KMS-11 (cell line): ENCODE results near the gene CDH19.

Experiments
- H2AFZ ChIP-seq: fragments of 200-600 bp; sonication (generic); 2 replicates; pipeline ENCODE4 v1.6.1; 2016; ENCODE audit warnings: antibody characterized with exemption, mixed run types, low read depth
- H3K27ac ChIP-seq: fragments of 200-600 bp; sonication (generic); 2 replicates; pipeline ENCODE4 v1.6.1; 2016; ENCODE audit warnings: mild to moderate bottlenecking, mixed run types
- H3K27me3 ChIP-seq: fragments of 200-600 bp; sonication (generic); 2 replicates; pipeline ENCODE4 v1.6.1; 2017; ENCODE audit warnings: mild to moderate bottlenecking, low read depth, mixed run types, moderate library complexity; ENCODE audit not compliant: insufficient read depth
- H3K36me3 ChIP-seq: fragments of 200-600 bp; sonication (generic); 2 replicates; pipeline ENCODE4 v1.6.1; 2017; ENCODE audit warnings: mild to moderate bottlenecking, mixed run types; ENCODE audit not compliant: insufficient read depth
- H3K4me1 ChIP-seq: fragments of 200-600 bp; sonication (generic); 2 replicates; pipeline ENCODE4 v1.6.1; 2016; ENCODE audit warnings: mild to moderate bottlenecking, low read depth, mixed run types; ENCODE audit not compliant: poor library complexity, severe bottlenecking
- H3K4me2 ChIP-seq: fragments of 200-600 bp; sonication (generic); 2 replicates; pipeline ENCODE4 v1.7.0; 2016; ENCODE audit warnings: mild to moderate bottlenecking, mixed run types
- H3K4me3 ChIP-seq: fragments of 200-600 bp; sonication (generic); IDR thresholded peaks from 2 replicates; pipeline ENCODE4 v1.6.1; 2017; ENCODE audit warnings: low read depth, low read length, mixed read lengths; ENCODE audit not compliant: insufficient read depth
- H3K79me2 ChIP-seq: fragments of 200-600 bp; sonication (generic); 2 replicates; pipeline ENCODE4 v1.6.1; 2016; ENCODE audit warnings: low read depth, mixed run types; ENCODE audit not compliant: insufficient read depth
- H3K9ac ChIP-seq: fragments of 200-600 bp; sonication (generic); 2 replicates; pipeline ENCODE4 v1.6.1; 2016; ENCODE audit warnings: mild to moderate bottlenecking, mixed run types
- H4K20me1 ChIP-seq: fragments of 200-600 bp; sonication (generic); 2 replicates; pipeline ENCODE4 v1.6.1; 2016; ENCODE audit warnings: mild to moderate bottlenecking, mixed run types; ENCODE audit not compliant: insufficient read depth
- CTCF ChIP-seq: fragments of 200-600 bp; sonication (generic); conservative IDR thresholded peaks from 2 replicates; pipeline ENCODE4 v1.6.1; 2017; ENCODE audit warnings: low read depth, mild to moderate bottlenecking, antibody characterized with exemption, low read length, moderate library complexity, mixed read lengths

The CDH19 gene

GRCh38 chr18:66641056-66641455 lies 37.2 kb upstream of the CDH19 start:
- Histone ChIP-seq H3K79me2 (no peaks in the 10 kb centered on the region), H3K4me2 (no peak overlapping the region), H3K9ac (no peak overlapping the region), H3K27ac (no peak overlapping the region), H2AFZ (no peak overlapping the region), H3K4me3 (no peak overlapping the region), H3K4me1 (no peaks in the 10 kb centered on the region), H4K20me1 (no peaks in the 10 kb centered on the region), H3K27me3 (no peaks in the 10 kb centered on the region), H3K36me3 (no peaks in the 10 kb centered on the region)
- TF ChIP-seq CTCF: no peak

GRCh38 chr18:66640431-66640830 lies 36.5 kb upstream of the CDH19 start:
- H3K27ac ChIP-seq: no peak overlapping the region
- H3K36me3 ChIP-seq: no peaks in the 10 kb centered on the region
- no peaks in the 10 kb centered on the region for H4K20me1 ChIP-seq
- H3K4me1 ChIP-seq: no peaks in the 10 kb centered on the region
- no peak for TF ChIP-seq CTCF
- H2AFZ ChIP-seq: no peak overlapping the region
- H3K27me3 ChIP-seq: no peaks in the 10 kb centered on the region
- H3K79me2 ChIP-seq: no peaks in the 10 kb centered on the region
- no peak overlapping the region for H3K4me2 ChIP-seq
- no peak overlapping the region for H3K4me3 ChIP-seq
- no peak overlapping the region for H3K9ac ChIP-seq

- Histone ChIP-seq H2AFZ (no peak overlapping the region), H3K4me3 (no peak overlapping the region), H3K36me3 (no peaks in the 10 kb centered on the region), H3K27me3 (no peaks in the 10 kb centered on the region), H3K27ac (no peak overlapping the region), H3K79me2 (no peaks in the 10 kb centered on the region), H3K4me1 (no peaks in the 10 kb centered on the region), H3K4me2 (no peak overlapping the region), H4K20me1 (no peaks in the 10 kb centered on the region), H3K9ac (no peak overlapping the region)
- no peak for TF ChIP-seq CTCF
Observed at GRCh38 chr18:66638856-66639629, 35.2 kb upstream of the CDH19 start.

GRCh38 chr18:66635342-66635741 lies 31.5 kb upstream of the CDH19 start:
- Histone ChIP-seq H3K4me1 (no peaks in the 10 kb centered on the region), H4K20me1 (no peaks in the 10 kb centered on the region), H3K27me3 (no peaks in the 10 kb centered on the region), H3K36me3 (no peaks in the 10 kb centered on the region), H3K9ac (no peak overlapping the region), H2AFZ (no peak overlapping the region), H3K79me2 (no peaks in the 10 kb centered on the region), H3K4me2 (no peak overlapping the region), H3K27ac (no peak overlapping the region), H3K4me3 (no peak overlapping the region)
- TF ChIP-seq CTCF: no peak
